GM18511 (cell line): ENCODE results near the gene THADA.
A peak's percentile ranks its signal among the peaks of the same experiment; 100 is the strongest.
"Not testable (repeated sequence)": the region's sequence is repeated elsewhere in the genome, so short reads cannot be mapped to it uniquely, and the experiment has no call there.

Source experiments
- ATAC-seq: cut with Tn5 transposase; IDR thresholded peaks from one replicate; pipeline ENCODE4 v1.9.1; 2021; ENCODE audit warnings: mild to moderate bottlenecking, moderate library complexity; ENCODE audit not compliant: unreplicated experiment

Gene THADA

GRCh38 chr2:43605079-43605655 lies 9.3 kb upstream of the THADA start:
- no peak for ATAC-seq

- no peak for ATAC-seq
Measured at GRCh38 chr2:43604674-43605073, 8.8 kb upstream of the THADA start.

- not testable (repeated sequence) for ATAC-seq
Measured at GRCh38 chr2:43600596-43600995, 4.8 kb upstream of the THADA start.

GRCh38 chr2:43594875-43595274 lies 963 bp downstream of the THADA start:
- ATAC-seq, result no peak

- ATAC-seq, result no peak
Measured at GRCh38 chr2:43593254-43593653, 2.6 kb downstream of the THADA start.

- ATAC-seq, result no peak
Measured at GRCh38 chr2:43592443-43592842, 3.4 kb downstream of the THADA start.

GRCh38 chr2:43585708-43586107 lies 10.1 kb downstream of the THADA start:
- no peak for ATAC-seq

- ATAC-seq, result no peak
Measured at GRCh38 chr2:43579275-43579981, 16.4 kb downstream of the THADA start.

GRCh38 chr2:43576981-43577892 lies 18.6 kb downstream of the THADA start:
- ATAC-seq, result no peak

GRCh38 chr2:43572244-43572643 lies 23.6 kb downstream of the THADA start:
- ATAC-seq, result no peak

- ATAC-seq, result peak; percentile 73
Measured at GRCh38 chr2:43569921-43570320, 25.9 kb downstream of the THADA start.

- ATAC-seq, result no peak
Measured at GRCh38 chr2:43568228-43568627, 27.6 kb downstream of the THADA start.

GRCh38 chr2:43566461-43566729 lies 29.4 kb downstream of the THADA start:
- peak; percentile 57 for ATAC-seq

GRCh38 chr2:43563679-43564078 lies 32.2 kb downstream of the THADA start:
- no peak for ATAC-seq

- ATAC-seq, result no peak
Measured at GRCh38 chr2:43560231-43560547, 35.6 kb downstream of the THADA start.

GRCh38 chr2:43559391-43560230 lies 36.2 kb downstream of the THADA start:
- peak; percentile 93 for ATAC-seq

- no peak for ATAC-seq
Measured at GRCh38 chr2:43557196-43557595, 38.6 kb downstream of the THADA start.

GRCh38 chr2:43556256-43556655 lies 39.6 kb downstream of the THADA start:
- ATAC-seq, result no peak

- ATAC-seq, result no peak
Measured at GRCh38 chr2:43553341-43553855, 42.4 kb downstream of the THADA start.

GRCh38 chr2:43551990-43552389 lies 43.8 kb downstream of the THADA start:
- ATAC-seq, result no peak

- not testable (repeated sequence) for ATAC-seq
Measured at GRCh38 chr2:43548381-43548780, 47.5 kb downstream of the THADA start.
